HG03457 (cell line): ENCODE data around the gene PCSK9.

Source experiments
- ATAC-seq: cut with Tn5 transposase; IDR thresholded peaks from one replicate; pipeline ENCODE4 v1.9.1; 2021; ENCODE audit warnings: moderate number of reproducible peaks; ENCODE audit not compliant: unreplicated experiment

PCSK9 gene

DNA sequence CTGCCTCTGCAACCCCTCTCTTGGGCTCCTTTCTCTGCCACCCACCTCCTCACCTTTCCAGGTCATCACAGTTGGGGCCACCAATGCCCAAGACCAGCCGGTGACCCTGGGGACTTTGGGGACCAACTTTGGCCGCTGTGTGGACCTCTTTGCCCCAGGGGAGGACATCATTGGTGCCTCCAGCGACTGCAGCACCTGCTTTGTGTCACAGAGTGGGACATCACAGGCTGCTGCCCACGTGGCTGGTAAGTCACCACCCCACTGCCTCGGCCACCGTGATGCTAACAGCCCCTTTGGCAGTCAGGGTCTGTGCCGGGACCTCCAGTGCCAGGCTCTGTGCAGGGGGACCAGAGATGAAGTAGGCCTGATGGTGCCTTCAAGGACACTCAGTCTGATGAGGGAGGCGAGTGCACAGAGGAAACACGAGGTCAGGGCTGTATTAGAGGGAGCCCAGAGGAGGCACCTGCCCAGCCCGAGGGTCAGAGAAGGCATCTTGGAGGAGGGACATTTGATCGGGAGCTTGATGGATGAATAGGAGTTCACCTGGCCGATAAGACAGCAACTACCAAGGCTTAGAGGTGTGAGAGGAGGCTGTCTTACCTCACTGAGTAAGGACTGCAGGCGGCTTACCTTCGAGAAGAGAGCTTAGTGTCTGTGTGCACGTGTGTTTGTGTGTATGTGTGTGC is 18.1 kb downstream of the PCSK9 start:
- ATAC-seq, result no peak

DNA sequence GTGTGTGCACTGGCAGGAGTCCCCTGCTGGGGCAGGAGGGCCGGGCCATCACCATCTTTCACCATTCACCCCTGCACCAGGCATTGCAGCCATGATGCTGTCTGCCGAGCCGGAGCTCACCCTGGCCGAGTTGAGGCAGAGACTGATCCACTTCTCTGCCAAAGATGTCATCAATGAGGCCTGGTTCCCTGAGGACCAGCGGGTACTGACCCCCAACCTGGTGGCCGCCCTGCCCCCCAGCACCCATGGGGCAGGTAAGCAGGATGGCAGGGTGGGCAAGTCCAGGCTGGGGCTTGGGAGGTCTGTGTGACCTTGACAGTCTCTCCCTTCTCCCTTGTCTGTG is 18.6 kb downstream of the PCSK9 start:
- no peak for ATAC-seq

DNA sequence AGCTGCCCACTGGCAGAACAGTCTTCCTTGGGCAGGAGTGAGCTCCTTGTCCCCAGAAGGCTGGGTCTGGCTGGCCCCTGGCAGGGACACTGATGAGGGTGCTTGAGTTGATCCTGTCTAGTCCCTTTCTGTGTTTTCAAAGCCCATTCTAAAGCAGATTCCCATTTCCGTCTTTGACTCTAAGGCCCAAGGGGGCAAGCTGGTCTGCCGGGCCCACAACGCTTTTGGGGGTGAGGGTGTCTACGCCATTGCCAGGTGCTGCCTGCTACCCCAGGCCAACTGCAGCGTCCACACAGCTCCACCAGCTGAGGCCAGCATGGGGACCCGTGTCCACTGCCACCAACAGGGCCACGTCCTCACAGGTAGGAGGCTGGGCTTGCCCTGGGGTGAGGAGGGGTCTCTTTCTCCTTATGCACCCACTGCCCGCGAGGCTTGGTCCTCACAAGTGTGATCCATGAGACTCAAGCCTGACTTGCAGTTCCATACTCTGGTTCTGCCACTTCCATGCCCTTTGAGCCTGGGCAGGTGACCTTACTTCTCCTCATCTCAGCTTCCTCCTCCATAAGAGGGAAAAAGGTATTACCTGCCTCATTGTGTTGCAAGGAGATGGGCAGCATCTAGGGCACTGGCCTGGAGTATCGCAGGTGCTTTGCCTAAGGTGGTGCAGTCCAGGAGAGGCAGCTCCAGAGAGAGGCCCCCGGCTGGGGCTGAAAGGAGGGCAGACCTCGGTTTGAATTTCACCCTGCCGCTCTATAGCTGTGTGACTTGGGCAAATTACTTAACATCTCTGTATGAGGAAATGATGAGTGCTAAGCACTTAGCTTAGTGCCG is 20.2 kb downstream of the PCSK9 start:
- no peak for ATAC-seq

DNA sequence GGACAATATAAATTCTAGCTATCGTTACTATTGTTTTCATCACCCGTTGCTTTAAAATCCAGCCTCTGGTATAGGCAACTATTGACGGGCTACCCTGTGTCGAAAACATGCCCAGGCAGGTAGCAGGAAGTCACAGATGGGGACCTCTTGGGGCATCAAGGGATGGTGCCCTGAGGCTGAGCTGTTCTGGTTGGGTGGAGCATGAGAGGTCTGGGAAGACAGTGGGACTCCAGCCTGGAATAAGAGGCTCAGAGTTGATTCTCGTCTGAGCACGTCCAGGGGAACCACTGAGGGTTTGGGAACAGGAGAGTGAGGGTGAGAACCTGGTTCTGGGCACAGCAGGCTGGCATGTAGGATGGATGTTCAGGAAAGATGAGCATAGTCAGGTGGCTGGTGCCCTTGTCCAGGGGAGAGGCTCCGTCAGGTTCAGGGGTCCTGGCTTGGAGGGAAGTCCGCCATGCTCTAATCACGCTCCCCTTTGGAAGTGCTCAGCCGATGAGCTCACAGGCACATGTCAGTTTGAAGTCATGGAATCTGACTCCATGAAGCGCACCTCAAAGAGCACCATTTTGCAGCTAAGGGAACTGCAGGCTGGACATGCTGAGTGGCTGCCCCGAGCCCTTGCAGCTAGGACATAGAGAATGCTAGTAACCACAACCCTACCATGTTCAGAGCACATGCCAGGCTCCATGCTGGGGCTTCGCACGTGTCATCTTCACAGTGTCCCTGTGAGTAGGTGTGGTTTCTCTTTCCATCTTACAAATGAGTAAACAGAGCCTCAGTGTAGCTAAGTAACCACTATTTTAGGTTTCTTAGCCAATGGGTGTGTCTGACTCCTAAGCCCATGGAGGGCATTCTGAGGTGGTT is 21.0 kb downstream of the PCSK9 start:
- ATAC-seq, result no peak

DNA sequence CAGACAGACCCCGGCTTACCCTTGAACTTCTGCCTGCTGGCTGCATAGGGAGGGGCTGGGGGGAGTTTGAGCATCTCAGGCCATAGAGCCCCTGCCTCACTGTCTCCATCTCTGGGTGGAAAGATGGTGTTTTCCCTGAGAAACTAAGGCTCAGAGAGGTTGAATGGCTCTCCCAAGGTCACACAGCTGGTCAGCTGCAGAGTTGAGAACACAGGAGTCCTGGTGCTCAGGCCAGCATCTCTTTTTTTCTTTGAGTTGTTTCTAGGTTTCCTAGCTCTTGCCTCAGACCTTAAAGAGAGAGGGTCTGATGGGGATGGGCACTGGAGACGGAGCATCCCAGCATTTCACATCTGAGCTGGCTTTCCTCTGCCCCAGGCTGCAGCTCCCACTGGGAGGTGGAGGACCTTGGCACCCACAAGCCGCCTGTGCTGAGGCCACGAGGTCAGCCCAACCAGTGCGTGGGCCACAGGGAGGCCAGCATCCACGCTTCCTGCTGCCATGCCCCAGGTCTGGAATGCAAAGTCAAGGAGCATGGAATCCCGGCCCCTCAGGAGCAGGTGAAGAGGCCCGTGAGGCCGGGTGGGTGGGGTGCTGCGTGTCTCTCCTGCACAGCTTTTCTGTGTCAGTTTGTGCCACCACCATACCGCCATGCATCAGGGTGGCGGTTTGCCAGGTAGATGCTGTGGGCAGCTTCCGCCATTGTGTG is 21.8 kb downstream of the PCSK9 start:
- no peak for ATAC-seq

DNA sequence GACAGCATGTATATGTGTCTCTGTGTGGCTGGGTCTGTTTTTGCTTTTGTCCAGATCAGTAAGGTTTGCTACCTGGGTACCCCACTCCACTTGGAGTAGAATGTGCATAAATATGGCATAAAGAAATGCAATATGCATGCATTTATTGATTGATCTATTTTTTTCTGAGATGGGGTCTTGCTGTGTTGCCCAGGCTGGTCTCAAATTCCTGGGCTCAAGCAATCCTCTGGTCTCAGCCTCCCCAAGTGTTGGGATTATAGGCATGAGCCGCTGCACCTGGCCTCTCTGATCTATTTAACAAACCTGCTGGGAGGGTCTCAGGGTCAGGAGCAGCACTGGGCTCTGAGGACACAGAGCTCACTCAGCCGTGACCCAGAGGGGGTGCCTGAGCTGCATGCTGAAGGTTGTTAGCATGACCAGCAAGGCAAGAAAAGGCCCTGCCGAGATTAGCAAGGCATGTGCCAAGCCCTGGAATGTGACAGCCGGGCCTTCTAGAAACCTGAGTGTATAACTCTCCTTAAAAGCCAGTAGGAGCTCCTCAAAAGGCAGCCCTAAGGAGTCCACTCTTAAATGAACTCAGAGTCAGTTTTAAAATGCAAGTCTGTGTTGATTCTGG is 22.5 kb downstream of the PCSK9 start:
- no peak for ATAC-seq

DNA sequence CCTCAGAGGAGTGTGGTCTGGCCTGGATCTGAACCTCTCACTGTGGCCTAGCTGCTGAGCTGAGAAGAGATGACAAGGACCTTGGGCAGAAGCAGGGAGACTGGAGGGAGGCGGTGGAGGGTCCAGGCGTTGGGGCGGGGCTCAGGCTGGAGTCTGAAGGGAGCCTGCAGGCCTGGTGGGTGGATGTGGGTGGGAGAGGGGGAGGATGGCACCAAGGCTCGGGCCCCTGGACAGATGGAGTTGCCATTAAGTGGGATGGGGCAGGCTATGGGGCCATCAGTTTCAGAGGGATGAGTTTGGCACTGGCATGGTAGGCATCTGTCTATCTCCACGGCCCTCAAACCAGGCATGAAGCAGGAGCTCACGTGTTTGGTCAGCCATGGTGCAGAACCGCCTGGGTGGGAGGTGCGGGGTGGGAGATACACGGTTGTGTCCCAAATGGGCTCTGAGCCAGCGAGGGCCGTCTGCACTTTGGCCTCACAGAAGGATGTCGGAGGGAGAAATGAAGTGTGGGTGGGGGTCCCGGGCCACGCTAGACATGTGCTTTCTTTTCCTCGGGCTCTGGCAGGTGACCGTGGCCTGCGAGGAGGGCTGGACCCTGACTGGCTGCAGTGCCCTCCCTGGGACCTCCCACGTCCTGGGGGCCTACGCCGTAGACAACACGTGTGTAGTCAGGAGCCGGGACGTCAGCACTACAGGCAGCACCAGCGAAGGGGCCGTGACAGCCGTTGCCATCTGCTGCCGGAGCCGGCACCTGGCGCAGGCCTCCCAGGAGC is 23.6 kb downstream of the PCSK9 start:
- no peak for ATAC-seq

DNA sequence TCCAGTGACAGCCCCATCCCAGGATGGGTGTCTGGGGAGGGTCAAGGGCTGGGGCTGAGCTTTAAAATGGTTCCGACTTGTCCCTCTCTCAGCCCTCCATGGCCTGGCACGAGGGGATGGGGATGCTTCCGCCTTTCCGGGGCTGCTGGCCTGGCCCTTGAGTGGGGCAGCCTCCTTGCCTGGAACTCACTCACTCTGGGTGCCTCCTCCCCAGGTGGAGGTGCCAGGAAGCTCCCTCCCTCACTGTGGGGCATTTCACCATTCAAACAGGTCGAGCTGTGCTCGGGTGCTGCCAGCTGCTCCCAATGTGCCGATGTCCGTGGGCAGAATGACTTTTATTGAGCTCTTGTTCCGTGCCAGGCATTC is 24.2 kb downstream of the PCSK9 start:
- no peak for ATAC-seq

DNA sequence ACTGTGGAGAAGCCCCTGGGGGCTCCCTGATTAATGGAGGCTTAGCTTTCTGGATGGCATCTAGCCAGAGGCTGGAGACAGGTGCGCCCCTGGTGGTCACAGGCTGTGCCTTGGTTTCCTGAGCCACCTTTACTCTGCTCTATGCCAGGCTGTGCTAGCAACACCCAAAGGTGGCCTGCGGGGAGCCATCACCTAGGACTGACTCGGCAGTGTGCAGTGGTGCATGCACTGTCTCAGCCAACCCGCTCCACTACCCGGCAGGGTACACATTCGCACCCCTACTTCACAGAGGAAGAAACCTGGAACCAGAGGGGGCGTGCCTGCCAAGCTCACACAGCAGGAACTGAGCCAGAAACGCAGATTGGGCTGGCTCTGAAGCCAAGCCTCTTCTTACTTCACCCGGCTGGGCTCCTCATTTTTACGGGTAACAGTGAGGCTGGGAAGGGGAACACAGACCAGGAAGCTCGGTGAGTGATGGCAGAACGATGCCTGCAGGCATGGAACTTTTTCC is 24.8 kb downstream of the PCSK9 start:
- no peak for ATAC-seq

DNA sequence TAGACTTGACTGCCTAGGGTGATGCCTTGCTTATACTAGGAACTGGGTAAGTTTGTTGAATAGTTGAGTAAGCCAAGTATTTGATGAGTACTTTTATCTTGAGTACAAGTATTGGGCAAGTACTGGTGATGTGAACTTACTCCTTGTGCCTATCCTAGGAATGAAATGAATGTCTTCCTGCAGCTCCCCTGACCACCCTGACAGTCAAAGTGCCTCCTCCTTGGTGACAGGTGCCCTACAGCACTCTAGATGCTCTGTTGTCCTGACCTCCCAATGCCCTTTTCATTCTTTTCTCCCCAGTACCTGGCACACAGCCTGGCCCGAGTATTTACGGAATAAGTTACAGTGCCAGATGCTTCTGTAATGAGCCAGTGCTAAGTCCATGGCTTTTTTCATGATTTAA is 25.5 kb downstream of the PCSK9 start:
- no peak for ATAC-seq

DNA sequence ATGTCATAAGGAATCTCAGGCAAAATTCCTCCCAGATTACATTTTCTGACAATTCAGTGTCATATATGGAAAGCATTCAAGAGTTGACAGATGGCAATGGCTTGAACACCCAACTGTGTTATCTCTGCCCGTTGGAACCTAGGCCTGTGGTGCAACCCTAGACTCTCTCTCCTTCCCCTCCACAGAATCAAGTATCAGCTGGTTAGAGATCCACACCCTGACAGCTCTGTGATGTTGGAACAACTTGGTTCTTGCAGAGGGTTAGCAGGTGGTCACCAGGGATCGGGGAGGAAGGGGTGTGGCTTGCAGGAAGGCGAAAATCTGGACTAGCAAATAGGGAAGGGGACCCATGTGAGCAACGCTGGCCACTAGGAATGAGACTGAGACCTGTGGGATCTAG is 26.3 kb downstream of the PCSK9 start:
- no peak for ATAC-seq

DNA sequence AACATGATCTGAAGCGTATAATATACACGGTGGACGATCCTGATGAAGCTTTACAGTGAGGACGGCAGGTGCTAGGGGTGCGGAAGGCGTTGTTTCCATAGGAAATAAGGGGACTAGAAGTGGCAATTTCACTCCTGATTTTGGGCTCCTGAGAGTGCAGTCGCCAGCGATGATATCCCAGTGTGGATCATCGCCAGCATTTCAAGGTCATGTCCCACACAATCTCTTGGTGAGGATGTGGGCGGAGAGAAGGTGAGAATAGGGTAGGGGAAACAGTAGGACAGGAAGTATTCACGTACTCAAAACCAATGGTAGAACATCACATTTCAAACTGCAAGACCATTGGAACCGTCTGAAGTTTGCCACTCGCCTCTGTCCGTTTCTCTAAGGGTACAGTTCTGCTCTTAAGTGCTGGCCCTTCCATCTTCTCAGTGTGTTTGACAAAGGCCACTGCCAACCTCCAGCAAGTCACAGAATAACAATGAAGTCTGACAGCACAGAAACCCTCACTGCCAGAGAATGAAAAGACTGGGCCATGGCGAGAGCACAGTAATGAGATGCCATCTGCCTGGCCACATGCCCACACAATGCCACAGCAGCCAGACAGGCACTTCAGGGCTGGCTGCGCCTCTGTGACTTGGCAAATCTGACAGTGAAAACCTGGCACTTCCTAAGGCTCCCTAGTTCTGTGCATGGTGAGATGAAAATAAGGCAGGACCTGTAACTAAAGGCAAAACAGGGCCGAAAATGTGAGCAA is 27.9 kb downstream of the PCSK9 start:
- ATAC-seq, result no peak

DNA sequence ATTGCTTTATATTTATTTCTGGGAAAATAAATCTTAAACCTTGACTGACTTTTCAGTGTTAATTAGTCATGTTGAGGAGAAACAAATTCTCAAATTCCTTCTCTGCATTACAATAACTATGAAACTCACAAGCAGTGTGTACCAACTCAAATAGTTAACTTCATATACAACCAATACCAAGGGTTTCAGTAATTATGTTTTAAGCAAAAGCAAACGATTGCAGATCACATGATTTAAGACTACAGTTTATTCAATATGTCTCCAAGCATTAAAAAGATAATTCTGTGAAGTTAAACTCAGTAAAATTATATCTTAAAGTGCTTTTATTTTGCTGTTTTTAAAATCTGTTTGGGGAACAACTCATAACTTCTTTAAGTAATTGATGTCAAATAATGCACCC is 28.6 kb downstream of the PCSK9 start:
- ATAC-seq, result no peak

DNA sequence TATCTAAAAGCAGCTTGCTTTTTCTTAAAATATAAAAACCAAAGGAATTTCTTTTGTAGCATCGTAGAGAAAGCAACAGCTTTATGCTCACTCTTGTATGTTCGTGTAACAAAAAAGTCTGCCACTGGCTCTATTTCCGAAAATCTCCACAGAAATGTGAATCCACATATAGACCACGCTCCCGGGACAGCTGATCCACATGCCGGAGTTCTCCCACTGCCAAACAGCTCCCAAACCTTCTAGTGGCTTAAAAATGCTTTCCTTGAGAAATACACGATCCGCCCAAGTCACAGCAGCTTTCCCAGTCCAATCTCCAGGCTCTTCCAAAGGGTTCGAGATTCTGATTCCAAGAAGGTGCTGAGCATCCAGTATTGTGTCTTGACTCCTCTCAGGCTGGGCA is 29.3 kb downstream of the PCSK9 start:
- no peak for ATAC-seq

DNA sequence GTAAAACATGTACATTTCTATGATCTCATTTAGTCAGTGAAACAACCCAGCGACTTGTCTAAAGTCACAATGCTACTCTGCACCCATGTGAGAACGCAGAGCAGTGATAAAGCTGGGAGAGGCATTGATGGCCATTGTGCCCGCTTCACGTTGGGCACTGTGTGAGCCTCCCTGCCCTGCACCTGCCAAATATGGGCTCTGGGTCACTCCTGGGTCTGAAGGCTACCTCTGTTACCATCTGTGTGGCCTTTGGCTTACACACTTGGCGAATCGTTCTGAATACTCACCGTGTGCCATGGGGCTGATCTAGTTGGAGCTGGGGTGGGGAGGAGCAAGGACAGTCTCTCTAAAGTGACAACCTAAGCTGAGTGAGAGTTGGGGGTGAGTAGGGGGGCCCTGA is 29.9 kb downstream of the PCSK9 start:
- no peak for ATAC-seq

DNA sequence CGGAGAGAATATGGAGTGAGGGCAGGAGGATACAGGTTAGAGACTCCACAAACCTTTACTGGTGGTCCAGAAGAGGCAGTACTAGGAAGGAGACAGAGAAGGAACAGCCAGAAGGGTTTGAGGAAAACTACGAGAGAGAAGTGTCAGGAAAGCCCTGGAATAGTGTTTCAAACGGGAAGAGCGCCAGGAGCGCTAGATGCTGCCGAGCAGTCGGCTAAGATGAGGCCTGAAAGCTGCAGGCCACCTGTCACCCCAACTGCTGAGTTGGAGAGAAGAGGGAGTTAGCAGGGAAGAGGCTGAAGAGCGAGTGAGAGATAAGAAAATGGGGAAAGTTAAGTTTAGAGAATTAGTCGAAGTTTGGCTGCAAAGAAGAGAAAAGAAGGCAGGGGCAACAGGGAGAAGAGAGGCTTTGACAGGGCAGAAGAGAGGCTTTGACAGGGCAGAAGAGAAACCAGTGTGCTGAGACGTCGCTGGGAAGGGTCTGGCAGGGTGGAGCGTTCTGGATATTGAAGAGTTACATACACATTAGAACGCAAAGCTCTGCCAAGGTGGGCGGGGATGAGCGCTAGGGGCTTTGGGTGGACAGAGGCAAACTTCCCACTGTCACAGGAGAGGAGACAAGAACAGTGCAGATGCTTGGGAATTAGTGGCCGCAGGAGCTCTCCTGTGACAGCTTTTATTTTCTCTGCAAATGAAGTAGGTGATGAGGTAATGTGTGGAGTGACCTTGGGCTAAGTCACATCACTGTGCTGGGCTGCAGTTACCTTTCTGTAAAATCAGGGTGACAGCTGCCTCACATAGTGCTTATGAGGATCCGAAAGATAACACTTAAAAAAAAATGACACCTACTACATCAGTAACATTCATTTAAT is 31.2 kb downstream of the PCSK9 start:
- ATAC-seq, result no peak

DNA sequence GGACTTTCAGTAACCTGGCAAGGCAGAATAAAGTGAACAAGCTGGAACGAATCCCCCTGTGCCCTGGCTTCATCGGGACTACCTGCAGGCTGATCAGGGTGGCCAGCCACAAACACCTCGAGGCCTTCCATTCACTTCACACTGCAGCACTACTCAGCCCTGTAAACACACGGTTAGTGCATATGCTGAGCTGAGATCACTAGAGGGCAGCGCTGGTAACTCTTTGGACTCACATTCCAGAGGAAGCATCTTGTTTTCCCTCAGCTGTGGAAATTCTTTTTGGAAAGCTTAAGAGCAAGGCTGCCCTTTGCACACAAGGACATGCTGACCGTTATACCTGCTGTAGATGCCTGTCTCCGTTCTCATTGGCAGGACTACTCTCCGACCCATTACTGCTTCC is 32.1 kb downstream of the PCSK9 start:
- ATAC-seq, result no peak
